Hypothalamus (tissue), 51 donors: Measurements from ENCODE around the gene PRH2.

Source experiments
- DNase-seq, 51 donors: peaks; one replicate each; lab custom pipeline; 2025; lab: John Stamatoyannopoulos, UW

Gene PRH2

DNA sequence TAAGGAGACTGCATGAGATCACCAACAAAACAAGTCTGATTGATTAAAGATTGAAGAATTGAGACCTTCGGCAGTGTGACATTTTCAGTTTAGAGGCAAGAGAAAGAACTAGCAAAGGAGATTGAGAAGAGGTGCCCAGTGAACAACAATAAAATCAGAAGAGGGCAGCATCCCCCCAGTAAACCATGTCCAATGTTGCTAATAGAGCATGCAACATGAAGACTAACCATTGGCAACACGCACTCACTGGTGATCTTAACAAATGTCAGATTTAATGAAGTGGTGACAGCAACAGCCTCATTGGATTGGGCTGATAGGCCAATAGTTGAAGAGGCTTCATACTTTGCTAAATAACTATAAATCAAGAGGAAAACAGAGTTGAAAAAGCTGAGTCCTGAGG, 30.8 kb downstream of the PRH2 start:
- DNase-seq, result peak in 14 of 51 donors; percentile 3 to 63 (median 12)

DNA sequence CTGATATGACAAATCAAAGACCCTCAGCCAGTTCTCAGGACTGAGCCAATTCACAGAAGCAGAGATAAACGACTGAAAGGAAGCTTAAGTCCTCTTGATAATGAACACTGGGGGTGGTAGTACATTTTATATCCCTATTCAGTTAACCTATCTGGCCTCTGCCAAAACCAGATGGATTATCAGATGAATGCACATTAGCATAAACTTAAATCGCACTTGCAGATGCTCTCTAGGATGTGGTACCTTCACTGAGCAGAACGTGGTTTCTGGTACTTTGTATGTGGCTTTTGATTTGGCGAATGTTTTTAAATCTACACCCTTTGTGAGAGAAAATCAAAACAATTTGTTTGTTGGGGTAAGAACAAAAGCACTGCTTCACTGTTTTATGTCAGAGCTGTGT, 31.2 kb downstream of the PRH2 start:
- DNase-seq, result peak in 1 of 51 donors; percentile 35

DNA sequence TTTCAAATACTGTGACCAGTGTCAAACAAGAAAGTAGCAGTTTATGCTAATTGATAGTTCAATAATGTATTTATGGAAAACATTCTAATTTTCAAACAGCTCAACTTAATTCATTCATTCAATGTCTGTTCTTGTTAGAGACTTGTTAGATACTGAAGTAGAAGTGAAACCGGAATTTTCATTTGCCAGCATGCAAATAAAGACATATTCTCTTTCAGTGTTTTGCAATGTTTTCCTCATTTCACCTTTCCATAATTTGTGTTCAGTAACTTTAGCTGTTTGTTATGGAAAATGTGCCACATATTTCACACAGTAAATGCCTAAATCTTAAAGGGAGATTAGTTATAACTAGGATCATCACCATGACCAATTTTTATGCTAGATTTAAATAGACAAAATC, 36.4 kb downstream of the PRH2 start:
- no peak for DNase-seq

DNA sequence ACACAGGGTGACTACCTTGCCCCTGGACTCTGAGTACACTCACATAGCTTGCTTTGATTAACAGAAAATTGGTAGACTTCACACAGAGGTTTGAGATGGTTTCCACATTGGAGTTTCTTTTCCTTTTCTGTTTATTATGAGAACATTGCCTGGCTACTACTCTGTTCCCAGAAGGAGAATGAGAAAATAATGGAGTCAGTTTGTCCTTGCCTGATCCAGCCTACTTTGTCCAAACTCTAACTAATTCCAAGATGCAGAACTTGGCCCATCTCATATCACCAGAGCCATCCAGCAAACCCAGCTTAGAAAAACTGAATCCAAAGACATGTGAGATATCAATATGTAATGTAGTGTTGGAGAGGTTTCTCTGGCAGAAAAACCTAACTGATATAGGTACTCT, 37.3 kb downstream of the PRH2 start:
- no peak for DNase-seq

DNA sequence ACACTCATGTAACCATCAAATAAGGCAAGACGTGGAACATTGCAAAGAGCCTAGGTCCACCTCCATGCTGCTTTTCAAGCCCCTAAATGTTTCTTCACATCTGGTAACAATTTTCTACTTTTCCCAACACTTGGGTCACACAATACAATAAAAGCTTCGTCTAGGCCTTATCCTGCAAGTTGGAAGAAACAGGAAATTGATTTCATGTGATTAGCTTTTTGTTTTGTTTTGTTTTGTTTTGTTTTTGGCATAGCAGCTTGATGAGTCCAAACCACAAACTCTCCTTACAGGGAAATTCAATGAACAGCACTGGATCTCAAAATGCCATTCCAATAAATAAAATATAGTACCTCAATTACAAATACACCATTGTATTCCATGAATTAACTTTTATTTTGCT, 38.4 kb downstream of the PRH2 start:
- DNase-seq, result no peak

DNA sequence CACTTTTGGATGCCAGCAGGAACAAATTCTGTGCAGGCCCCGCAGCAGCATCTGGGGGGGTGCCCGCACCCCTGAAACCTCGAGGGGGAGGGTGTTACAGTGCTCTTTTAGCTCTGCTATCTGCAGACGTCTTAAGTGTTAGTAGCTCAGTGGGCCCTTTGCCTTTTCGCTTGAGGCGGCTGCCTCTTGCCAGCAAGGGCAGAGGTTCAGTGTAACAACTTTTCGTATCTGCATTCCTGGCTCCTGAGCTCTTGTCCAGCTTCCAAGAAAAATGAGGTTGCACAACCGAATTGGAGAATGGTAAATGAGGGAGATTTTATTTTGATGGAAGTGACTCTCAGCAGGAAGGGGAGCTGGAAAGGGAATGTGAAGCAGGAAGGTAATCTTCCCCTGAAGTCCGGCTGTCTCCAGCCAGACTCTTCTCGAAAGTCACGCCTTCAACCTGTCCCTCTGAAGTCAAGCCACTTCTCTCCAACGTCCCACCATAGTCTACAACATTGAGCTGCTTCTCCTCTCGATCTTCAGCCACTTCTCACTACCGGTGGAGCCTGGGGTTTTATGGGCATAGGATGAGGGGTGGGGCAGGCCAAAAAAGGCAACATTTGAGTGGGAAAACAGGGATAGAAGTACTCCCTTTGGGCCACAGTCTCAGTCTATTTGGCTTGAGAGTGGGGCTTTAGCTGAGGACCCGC, 39.9 kb downstream of the PRH2 start:
- DNase-seq, result no peak

DNA sequence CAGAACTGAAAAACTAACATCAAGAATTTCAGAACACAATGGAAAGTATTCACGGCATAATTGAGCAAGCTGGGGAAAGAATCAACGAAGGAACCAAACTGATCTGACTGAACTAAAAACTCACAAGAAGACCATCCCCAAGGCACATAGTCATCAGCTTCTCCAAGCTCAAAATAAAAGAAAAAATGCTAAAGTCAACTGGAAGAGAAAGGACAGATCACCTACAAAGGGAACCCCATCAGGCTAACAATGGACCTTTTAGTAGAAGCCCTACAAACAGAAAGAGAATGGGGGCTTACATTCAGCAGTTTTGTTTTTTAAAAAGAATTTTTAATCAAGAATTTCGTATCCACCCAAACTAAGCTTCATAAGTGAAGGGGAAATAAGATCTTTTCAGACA, 45.9 kb downstream of the PRH2 start:
- DNase-seq, result no peak

DNA sequence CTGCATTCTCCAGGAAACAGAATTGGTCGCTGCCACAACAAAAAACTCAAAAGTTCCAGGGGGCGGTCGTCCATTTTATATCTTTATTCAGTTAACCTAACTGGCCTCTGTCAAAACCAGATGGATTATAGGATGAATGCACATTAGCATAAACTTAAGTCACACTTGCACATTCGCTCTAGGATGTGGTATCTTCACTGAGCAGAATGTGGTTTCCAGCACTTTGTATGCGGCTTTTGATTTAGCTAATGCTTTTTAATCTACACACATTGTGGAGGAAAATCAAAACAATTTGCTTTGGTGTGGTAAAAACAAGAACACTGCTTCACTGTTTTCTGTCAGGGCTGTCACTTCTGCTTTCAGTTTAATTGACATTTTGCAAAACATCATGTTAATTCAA, 53.2 kb downstream of the PRH2 start:
- no peak for DNase-seq
